Suppressor macrophage (primary cell): Measurements from ENCODE around the gene DOCK4.

Experiments used
- DNase-seq, 4 experiments: peaks; one replicate each; pipeline ENCODE4 v3.0.0-alpha.2; 2020 to 2022

DOCK4 gene

DNA sequence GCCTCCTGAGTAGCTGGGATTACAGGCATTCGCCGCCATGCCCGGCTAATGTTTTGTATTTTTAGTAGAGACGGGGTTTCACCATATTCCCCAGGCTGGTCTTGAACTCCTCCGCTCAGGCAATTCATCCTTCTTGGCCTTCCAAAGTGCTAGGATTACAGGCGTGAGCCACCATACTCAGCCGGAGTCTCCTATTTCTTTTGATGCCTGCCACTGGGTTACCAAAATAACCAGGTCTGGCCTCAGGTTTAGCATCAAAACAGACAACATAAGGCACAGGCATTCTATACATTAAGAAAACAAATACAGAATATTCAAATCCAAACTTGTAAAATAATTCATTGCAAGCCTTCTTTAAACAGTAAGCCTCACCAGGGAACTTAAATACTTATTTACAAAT, 354.1 kb downstream of the DOCK4 start:
- no peak for DNase-seq

DNA sequence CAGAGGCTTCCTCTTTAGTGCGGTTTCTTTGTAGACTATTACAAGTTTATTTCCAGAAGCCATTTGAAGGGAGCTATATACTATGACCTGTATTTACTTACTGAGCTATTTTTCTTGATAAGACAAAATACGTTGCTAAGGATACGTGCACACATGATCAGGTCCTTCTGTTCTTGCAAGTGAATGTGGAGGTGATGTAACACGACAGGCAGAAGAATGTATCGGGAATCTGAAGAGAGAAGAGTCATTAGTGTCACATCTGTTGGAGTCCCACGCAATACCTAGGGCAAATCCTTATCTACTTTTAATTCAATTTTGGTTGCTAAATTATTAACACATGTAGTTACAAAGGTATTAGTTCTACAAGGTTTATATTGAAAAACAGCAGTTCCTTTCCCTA, 359.3 kb downstream of the DOCK4 start:
- DNase-seq, result no peak

DNA sequence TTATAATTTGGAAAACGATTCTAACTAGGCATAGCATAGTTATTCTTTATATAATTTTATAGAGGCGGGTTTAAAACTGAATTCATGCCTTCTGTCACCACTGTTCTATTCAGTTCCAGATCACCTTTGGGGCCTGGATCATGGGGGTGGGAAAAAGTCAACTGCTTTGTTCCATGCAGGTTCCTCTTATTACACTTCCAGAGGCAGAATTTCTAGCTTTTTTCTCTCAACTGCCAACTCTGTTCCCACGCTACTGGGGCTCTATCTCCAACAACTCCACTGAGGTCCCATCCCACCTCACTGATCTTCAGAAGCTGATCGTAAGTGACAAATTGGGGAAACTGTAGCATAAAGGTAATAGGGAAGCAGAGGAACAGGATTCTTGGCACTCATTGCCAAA, 360.3 kb downstream of the DOCK4 start:
- DNase-seq, result no peak

DNA sequence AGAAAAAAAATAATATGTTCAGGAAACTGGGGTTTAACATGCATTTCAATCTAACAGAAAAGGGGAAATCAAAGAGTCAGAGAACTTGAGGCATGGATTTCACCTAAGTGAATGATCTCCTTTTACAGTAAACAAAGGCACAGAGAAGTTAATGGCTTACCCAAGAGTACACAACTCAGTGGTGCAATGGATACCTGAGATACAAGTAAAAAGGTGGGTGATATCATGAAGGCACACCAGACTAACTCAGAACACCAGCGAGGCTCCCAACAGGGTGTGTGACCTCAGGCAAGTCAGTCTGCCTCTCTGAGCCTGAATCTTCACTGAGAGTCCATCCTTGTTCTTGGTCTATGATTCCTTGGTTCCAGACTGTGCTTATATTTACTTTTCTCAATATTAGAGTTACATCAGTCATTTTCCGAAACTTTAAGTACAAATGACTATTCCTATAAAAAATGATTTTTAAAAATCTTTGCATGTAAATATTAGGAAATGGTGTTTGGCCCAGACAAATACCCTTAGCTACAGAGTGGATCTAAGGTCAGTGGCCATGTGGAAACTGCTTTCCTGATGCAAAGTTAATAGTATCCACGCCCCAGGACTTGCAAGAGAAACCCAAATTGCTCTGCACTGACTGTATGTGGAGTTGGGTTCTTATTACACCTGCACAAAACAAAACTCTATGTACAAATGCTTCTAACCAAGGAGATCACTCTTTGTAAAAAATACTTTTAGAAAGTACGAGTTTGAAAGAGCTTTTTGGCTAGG, 361.1 kb downstream of the DOCK4 start:
- DNase-seq, result no peak

DNA sequence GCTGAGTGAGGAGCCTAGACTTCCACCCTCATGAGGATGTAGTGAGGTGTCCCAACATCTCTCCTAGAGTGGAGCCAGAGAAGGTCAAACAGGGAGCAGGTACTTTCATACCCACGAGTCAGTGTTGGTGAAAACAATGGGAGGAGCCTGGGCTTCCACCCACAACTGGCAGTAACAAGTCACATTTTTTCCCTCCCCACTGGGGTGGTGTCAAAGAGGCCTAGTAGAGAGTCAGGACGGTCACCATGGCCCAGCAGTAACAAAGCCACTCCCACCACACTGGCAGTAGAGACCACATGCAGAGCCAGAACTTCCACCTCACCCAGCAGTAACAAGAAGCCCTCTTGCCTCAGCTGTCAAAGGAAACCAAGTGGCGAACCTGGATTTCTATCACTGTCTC, 363.7 kb downstream of the DOCK4 start:
- DNase-seq, result peak in 2 of 4 experiments; percentile 7 to 13

DNA sequence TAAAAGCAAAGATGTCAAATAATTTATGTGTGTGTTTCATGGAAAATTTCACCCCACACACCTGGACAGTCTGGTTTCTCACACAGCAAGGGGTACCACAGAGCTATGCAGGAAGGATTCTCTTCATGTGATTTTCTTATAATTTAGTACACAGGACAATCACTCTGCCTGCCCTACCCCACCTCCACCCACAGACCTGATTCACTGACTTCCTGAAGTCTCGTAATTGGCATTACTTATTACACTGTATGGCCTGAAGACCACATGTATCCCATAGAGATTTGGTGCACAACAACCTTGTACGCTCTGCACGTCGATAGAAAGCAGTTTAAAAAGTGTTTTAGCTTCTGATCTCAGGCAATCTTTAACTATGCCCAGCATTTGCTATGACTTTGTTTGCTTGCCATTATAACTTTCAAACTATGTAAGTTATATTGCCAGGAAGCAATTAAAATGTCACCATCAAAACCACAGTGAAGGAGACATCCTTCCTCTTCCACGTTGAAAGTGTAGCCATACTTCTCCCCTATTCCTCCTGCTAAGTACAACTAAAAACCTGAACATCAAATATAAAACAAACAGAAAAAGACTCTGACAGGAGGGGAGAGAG, 364.5 kb downstream of the DOCK4 start:
- peak; percentile 10 to 36 (median 16) for DNase-seq

DNA sequence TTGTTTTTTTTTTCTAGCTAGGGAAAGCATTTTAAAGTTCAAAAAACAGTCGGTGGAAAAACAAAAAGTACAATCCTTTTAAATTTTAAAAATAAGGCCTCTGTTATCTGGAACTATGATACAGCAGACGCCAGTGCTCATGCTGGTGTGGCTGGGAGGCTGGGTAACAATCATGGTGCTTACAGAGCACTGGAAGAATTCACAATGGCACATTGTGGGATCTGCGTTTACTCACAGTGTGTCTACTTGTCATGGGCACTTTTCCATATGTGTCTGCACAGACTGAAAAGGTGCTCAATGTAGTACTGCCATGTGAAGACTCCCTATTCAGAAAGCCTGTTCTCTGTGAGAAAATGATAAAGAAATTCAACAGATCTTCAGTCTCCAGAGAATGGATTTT, 365.7 kb downstream of the DOCK4 start:
- no peak for DNase-seq

DNA sequence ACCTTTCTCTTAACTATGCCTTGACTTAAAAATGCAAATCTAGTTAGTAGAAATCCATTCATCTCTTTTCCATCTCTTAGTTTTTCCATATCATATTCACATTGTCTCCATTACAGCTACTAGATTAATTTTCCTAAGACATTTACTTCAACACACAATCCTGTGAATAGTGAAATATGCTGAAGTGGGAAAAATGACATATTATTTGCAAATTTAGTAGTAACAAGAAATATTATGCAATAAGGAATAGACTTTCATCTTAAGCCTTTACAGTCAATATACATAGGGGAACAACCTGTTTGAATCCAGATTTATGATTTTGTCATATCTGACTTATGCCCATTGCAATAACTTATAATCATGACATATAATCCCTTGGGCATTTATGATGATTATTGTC, 366.9 kb downstream of the DOCK4 start:
- DNase-seq, result no peak

DNA sequence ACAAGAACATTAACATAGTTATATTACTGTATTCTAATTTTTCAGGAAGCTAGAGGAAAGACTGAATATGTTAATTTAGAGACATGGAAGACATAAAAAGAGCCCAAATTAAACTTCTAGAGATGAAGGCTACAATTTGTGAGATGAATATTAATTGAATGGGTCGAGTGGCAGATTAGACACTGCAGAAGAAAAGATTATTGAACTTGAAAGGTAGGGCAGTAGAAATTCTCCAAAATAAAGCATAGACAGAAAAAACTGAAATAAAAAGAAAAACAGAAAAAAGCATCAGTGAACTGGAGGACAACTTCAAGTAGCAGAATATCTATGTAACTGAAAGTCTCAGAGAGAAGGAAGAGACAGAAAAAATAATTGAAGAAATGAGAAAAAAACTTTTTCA, 369.6 kb downstream of the DOCK4 start:
- DNase-seq, result no peak

DNA sequence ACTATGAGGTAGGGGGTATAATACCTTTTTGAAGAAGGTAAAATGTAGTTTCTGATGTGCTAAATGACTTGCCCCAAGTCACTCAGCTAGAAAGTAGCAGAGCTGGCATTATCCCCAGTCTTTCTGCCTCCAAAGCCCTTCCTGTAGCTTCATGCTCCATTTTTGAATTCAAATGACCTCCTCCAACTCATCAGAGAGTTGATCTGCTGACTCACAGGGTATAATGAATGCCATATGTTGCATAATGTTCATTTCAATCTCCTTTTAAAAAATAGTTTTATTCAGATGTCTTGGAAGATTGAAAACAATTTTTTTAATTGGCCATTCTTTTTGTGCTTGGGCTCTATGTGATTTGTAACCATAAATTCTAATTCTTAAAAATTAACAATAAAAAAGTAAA, 371.1 kb downstream of the DOCK4 start:
- no peak for DNase-seq

DNA sequence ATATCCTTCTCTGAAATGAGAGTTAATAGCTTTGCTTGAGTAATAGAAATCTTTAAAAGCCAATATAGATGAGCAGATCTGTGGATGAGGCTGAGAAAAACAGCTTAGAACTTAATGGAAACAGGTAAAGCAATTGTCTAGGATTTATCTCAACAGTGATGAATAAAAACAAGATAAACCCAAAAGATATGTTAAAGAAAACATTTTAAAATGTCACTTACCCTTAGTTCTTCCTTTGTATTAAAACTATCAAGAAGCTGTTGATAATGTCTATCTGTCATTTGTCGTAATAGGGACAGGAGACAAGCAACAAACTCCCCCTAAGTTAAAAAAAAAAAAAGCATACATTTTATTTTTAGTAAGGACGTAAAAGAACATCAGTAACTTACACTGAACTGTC, 371.8 kb downstream of the DOCK4 start:
- no peak for DNase-seq

DNA sequence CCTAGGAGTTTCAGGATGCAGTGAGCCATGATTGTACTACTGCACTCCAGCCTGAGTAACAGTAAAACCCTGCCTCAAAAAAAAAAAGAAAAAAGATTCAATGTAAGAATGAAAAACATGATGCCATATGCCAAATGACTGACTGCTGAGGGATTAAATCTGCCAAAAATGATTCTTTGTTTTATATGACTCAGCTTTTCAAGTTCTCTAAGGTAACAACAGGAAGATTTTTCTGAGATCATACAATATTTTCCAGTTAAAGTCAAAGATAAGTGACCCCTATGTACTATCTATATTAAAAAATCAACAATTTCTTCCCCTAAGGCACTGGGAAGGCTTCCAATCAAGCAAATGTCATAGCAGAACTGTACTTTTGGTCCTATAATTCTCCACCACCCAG, 372.7 kb downstream of the DOCK4 start:
- no peak for DNase-seq

DNA sequence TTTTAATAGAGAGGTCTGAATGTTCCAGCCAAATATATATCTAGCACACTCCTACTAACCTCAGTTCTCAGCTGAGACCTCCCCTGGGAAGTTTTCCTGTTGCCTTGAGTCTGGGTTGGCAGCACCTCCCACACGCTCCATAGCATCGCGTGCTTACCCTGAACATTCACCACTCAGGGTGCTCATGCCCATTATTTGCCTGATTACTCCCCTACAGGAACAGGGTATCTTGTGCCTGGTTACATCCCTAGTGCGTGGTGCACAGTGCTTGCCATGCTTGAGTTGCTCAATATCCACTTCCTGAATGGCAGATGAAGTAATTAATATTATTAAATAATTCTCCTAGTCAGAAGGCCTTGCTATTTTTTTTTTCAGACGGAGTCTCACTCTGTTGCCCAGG, 374.0 kb downstream of the DOCK4 start:
- DNase-seq, result peak; percentile 26 to 51 (median 46)

DNA sequence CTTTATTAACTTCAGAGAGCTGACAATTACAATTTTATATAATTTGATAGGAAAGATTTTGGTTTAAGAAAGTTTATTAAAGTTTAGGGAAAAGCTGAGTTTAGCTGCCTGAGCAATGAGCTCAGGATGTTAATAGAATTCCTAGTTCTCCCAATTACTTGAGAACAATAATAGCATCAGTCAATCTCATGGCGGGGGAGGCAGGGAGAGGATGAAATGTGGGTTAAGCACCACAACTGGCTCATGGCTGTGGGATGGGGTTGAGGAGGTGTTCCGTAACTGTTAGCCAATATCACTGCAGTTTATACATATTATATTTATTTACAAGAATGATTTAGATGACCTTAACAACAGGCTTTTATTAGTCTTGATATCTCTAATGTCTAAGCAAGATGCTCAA, 377.0 kb downstream of the DOCK4 start:
- DNase-seq, result no peak

DNA sequence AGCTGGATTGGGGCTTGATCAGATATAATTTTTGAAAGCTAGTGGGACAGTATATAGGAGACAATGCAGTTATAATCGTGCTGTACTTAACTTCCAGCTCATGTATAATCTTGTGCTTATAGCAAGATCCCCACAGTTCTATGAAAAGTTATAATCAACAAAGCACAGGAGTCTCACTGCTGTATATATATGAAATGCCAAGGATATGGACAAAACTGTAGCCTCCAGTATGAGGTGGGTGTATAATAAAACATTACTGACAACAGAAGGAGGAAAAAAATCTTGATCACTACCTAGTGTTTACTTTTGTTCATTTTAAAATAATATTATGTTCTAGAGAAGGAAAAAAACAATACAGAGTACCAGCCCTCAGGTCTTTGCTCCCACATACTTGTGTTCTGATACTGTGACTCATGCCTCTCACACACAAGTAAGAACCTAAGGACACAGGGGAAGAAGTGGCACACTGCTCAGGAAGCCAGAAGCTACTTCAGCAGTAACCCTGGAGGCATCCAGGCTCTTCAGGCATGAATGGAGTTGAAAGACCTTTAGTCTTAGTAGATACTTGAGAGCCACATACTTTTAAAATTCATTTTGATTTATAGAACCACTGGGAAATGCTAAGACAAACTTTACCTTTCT, 378.2 kb downstream of the DOCK4 start:
- DNase-seq, result no peak

DNA sequence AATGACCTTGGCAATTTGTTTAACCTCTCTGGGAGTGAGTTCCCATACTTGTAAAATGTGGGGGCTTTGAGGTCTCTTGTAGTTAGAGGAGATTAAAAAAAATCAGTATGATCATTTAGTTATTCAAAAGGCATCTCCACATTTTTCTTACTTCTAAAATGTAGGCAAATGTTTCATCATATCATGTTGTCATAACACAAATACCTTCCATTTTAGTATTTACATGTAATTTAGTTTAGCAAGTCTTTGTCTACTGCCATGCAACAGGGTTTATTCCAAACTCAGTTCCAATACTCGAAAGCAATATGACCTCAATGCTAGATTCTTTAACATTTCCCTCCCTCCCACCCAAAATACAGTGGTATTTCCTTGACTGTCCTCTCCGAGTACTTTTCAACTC, 381.2 kb downstream of the DOCK4 start:
- DNase-seq, result no peak

DNA sequence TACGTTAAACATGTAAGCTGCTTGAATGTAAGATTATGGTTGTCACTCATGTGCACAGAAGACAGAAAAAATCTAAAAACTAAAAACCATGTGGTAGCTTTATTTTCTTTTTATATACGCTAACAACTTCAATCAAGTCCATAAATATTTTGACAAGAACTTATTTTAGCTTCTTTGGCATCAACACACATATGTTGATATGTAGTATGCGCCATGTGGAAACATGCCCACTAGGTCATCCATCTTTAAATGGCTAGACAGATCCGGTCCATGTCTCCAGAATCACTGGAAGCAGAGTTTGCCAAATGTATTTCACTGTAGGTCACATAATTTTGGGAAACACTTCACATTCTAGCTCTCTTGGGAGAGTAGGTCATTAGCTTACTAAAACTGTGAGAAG, 382.4 kb downstream of the DOCK4 start:
- DNase-seq, result no peak

DNA sequence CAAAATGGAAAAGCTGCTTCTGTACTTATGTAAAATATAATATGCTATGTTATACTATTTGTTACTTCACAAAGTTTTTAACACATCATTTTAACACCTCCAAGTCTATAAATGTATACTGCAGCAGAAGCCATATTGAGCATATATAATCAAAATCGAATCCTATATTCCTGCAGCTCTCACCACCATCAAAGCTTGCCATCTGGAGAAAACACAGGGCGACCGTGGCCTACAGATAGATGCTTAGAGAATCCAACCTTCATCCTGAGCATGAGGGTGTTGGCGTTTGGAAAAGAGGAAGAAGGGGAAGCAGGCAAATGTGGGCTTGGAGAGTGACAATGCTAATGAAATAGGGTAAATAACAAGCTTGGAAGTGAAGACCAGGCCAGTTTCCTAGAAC, 385.2 kb downstream of the DOCK4 start:
- no peak for DNase-seq

DNA sequence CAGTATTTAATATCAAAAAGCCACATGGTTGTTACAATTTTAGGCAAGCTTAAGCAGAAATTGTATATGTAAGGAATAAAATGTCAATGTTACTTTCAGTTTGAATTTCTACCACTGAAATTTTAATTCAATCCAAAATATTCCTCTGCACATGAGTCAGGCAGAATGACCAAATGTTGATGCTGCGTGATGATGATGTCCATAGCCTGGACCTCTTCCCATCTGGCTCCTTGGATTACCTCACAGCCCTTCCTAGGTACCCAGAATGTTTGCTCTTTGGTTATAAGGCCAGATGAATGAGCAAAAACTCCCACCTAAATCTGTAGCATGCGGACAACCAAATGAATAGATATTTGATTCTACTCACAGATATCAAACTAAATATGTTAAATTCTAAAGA, 385.6 kb downstream of the DOCK4 start:
- no peak for DNase-seq

DNA sequence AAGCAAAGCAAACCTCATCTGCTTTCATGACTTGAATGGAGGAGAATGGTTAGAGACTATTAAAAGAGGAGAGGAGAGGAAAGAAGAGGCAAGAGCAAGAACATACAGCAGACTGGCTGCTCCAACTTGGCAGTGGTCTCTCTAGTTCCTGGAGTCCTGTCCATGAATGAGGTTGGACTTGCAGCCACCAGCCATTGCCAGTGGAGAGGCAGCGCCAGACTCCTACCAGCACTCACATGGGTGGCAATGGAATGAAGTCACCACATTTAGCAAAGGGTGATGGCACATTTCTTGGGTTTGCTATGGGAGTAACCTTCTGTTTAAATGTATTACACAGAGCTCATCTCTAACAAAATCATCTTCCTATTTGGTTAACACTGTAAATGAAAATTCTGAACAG, 386.1 kb downstream of the DOCK4 start:
- DNase-seq, result no peak

DNA sequence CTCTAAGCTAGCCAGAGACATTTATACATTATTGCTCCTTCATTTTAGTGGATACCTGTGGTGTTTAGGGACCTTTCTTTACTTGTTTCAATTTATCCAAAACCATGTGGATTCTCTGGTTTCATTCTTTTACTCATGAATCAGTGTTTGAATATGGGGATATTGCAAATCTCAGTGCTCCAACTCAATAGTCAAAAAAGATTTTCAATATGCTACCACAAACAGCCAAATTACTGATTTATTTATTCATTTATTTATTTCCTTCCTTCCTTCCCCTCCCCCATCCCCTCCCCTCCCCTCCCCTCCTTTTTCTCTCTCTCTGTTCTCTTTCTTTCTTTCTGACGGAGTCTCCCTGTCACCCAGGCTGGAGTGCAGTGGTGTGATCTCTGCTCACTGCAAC, 390.8 kb downstream of the DOCK4 start:
- no peak for DNase-seq

DNA sequence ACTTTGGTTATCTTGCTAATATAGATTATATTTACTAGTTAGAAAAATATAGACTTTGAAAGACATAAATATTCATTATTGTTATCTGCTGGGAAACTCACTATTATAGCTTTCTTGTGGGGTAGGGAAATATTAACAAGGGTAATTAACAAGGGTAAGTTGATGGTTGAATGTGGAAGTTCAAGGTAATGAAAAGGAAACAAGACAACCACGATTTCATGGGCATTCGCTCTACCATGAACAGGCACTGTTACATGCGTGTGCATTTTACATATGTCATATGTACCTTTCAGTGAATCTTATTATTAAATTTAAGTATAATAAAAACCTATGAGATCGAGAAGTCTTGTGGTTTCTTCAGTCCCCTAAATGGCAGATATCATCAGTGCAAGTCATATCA, 392.9 kb downstream of the DOCK4 start:
- no peak for DNase-seq

DNA sequence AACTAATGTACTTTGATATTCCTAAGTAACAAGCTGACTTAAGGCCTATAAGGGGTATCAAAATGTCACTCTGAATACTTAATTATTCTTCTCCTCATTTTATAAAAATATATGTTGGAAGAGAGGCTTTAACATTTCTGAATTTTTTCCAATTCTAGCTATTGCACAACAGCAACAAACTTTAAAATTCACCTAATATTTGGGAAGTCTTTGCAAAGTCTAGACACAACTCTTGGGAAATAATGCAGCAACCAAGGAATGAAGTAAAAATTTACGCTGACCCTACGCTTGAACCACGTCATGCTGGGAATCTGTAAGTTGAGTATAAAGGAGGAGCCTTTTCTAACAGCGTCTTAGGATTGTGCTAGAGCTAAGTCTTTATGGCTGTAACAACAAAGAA, 400.0 kb downstream of the DOCK4 start:
- DNase-seq, result no peak

DNA sequence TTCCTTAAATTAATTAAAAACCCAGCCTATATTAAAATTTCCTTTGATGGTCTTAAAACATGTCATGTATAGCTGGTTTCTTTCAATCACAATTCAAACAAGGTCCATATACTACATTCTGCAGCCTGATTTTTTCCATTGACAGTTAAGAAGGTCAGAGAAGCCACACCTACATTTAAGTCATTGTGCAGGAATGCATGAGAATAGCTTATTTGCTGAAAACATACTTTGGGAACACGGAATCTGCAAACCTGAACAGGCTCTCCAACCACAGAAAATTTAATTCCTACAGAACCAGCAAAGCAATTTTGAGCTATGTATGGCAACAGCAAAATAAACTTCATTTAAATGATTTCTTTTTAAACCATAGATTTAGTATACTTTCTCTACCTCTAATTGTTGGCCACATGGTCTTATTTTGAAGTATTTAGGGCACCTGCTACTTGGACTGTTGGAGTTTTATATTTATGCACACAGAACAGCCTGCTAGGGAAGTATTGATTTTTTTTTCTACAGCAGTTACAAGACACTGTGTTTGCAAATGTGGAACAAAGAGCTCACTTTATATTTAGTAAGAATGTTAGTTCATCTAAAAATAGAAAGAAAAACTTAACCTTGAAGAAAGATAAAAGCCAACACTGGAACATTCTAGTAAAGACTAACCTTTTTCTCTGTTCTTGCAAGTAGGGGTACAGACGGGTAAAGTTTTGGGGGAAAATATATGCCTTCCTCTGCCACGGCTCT, 403.0 kb downstream of the DOCK4 start:
- no peak for DNase-seq
